HG03460 (cell line): Measurements from ENCODE around the gene MFAP3.

Source experiments
- ATAC-seq: cut with Tn5 transposase; IDR thresholded peaks from one replicate; pipeline ENCODE4 v1.9.1; 2021; ENCODE audit not compliant: unreplicated experiment

The MFAP3 gene

DNA sequence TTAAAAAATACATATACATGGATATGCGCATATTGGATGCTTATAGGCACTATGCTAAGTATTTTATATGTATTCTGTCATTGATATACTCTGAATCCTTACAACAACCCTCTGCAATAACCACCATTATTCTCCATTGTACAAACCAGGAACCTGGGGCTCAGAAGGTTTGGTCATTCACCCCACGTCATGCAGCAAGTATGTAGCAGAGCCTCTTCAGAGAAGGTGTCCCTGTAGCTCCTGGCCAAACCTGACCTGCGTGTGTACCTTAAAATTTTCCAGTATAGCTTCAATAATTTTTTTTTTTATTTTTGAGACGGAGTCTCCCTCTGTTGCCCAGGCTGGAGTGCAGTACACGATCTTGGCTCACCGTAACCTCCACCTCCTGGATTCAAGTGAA is 51.9 kb downstream of the MFAP3 start:
- no peak for ATAC-seq

GRCh38 chr5:154092356-154093141 is 53.8 kb downstream of the MFAP3 start:
- ATAC-seq: no peak

- no peak for ATAC-seq
Measured at GRCh38 chr5:154093142-154093532, 54.4 kb downstream of the MFAP3 start.

GRCh38 chr5:154095904-154096303 is 57.1 kb downstream of the MFAP3 start:
- no peak for ATAC-seq

DNA sequence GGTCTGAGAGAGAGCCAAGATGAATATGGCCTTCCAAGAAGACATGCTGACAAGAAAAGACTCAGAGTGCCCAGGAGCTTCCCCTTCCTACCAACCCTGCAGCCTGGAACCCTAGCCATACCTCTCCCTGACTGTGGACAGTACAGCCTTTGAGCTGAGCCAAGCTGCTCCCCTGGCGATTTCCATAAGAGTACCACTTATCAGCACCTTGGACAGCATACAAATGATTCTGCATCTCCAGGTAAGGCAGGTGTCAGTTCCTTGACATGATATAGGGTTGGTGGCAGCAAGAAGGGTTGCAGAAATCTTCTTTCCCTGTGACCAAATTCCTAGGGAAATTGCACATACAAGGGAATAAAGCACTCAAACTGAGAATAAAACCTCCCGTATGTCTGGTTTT is 58.3 kb downstream of the MFAP3 start:
- ATAC-seq: no peak

DNA sequence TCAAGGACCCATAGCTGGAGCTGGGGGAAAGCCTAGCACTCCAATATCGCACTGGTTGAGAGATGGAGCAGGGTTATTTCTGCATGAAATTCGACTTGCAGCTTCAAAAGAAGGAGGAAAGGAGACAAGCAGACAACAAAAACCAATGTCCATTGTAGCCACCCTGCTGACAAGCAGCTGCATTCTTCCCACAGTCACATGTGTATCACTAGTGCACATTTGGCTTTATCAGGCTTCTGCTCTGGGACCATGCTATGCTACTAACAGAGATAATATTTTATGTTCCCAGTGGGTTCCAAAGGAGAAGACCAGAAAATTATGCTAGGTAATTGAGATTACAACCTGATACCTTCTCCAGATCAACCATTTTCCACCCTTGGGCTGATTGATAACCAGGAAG is 59.7 kb downstream of the MFAP3 start:
- ATAC-seq: no peak

- ATAC-seq: no peak
Measured at GRCh38 chr5:154101184-154101583, 62.4 kb downstream of the MFAP3 start.

GRCh38 chr5:154103233-154103632 is 64.5 kb downstream of the MFAP3 start:
- ATAC-seq: no peak
